HepG2 (cell line): ENCODE results near the gene POLE3. TPM values are rescaled to one million over a fixed set of nuclear protein-coding genes. Genes with fewer than 3 reads are reported as not detected.

Source experiments
- GATA4 ChIP-seq: sonication (generic); IDR thresholded peaks from 2 replicates; pipeline ENCODE4 v1.6.1; 2016; ENCODE audit warnings: antibody characterized with exemption, low read depth, borderline replicate concordance
- HNF4A ChIP-seq: sonication (generic); formaldehyde crosslinking; IDR thresholded peaks from 2 replicates; pipeline ENCODE4 v1.4.0; 2020; ENCODE audit warnings: missing genetic modification reagents
- HNRNPLL ChIP-seq: fragments of 200-400 bp; formaldehyde crosslinking; IDR thresholded peaks from 2 replicates; pipeline ENCODE4 v1.6.1; 2017; ENCODE audit warnings: mild to moderate bottlenecking, low read depth, low read length; ENCODE audit not compliant: poor library complexity, severe bottlenecking
- IRX3 ChIP-seq: sonication (generic); formaldehyde crosslinking; IDR thresholded peaks from 2 replicates; pipeline ENCODE4 v1.8.1; 2023; ENCODE audit warnings: mild to moderate bottlenecking, low read depth, missing genetic modification reagents, borderline replicate concordance
- KLF15 ChIP-seq: sonication (generic); formaldehyde crosslinking; IDR thresholded peaks from 2 replicates; pipeline ENCODE4 v1.8.1; 2023; ENCODE audit warnings: borderline replicate concordance, mild to moderate bottlenecking, inconsistent platforms, missing genetic modification reagents, mixed read lengths
- NR2F1 ChIP-seq, 2 experiments: fragments of 450-650 bp in 1 of 2; formaldehyde crosslinking in 1 of 2; IDR thresholded peaks; 2 replicates each; pipeline versions ENCODE4 v1.5.0 to v1.6.1; 2016 to 2020; ENCODE audit warnings: mild to moderate bottlenecking in 1 of 2, missing compliant biosample characterization in 1 of 2, missing genetic modification reagents in 1 of 2, moderate library complexity in 1 of 2
- PRPF4 ChIP-seq: fragments of 200-400 bp; formaldehyde crosslinking; IDR thresholded peaks from 2 replicates; pipeline ENCODE4 v1.6.1; 2016; ENCODE audit warnings: low read length, low read depth; ENCODE audit not compliant: poor library complexity, severe bottlenecking
- TEAD3 ChIP-seq: optimal IDR thresholded peaks from 2 replicates; pipeline ENCODE3; 2016; ENCODE audit warnings: borderline replicate concordance
- ZBTB7A ChIP-seq: sonication (generic); formaldehyde crosslinking; IDR thresholded peaks from 2 replicates; pipeline ENCODE4 v1.8.0; 2022; ENCODE audit warnings: mild to moderate bottlenecking, missing genetic modification reagents
- ZNF552 ChIP-seq: sonication (generic); formaldehyde crosslinking; IDR thresholded peaks from 2 replicates; pipeline ENCODE4 v1.9.0; 2022; ENCODE audit warnings: missing genetic modification reagents, mild to moderate bottlenecking, borderline replicate concordance
- ZNF746 ChIP-seq: sonication (generic); formaldehyde crosslinking; IDR thresholded peaks from 2 replicates; pipeline ENCODE4 v1.8.0; 2022; ENCODE audit warnings: mild to moderate bottlenecking, missing genetic modification reagents
- ZNF775 ChIP-seq: sonication (generic); formaldehyde crosslinking; IDR thresholded peaks from 2 replicates; pipeline ENCODE4 v1.4.0; 2020; ENCODE audit warnings: missing genetic modification reagents, mild to moderate bottlenecking, moderate library complexity, borderline replicate concordance
- ZSCAN5A ChIP-seq: sonication (generic); formaldehyde crosslinking; IDR thresholded peaks from 2 replicates; pipeline ENCODE4 v1.8.0; 2022; ENCODE audit warnings: mild to moderate bottlenecking, missing genetic modification reagents, borderline replicate concordance
- polyA plus RNA-seq, 8 experiments: library from polyadenylated mRNA; depleted of rRNA in 3 of 8; stranded (reverse) in 7 of 8; unstranded in 1 of 8; fragments of >200 nt; fragmentation: Illumina TruSeq in 4 of 8; extraction: Trizol in 4 of 8; gene quantifications; 2 replicates each; pipeline versions ENCODE4 v1.2.1 to v1.2.3, GENCODE V29; 2011 to 2016; ENCODE audit warnings: low read depth in 4 of 8, missing spikeins in 1 of 8, mixed read lengths in 1 of 8; ENCODE audit not compliant: insufficient read depth in 1 of 8
- total RNA-seq, 5 experiments: library from RNA; depleted of rRNA; stranded (reverse); fragments of >200 nt; fragmentation: Illumina TruSeq; extraction: Trizol; gene quantifications; 2 replicates each; pipeline ENCODE4 v1.2.3, GENCODE V29; 2016; ENCODE audit warnings: low read depth in 1 of 5
- TF ChIP-seq, protein P1 (sequence below): sonication (generic); formaldehyde crosslinking; IDR thresholded peaks from 2 replicates; pipeline ENCODE4; 2020; ENCODE audit warnings: missing genetic modification reagents, mild to moderate bottlenecking, borderline replicate concordance
- TF ChIP-seq, protein P2 (sequence below): sonication (generic); formaldehyde crosslinking; IDR thresholded peaks from 2 replicates; pipeline ENCODE4 v1.4.0; 2020; ENCODE audit warnings: missing genetic modification reagents, low read depth, mild to moderate bottlenecking, borderline replicate concordance
- TF ChIP-seq, protein P3 (sequence below): sonication (generic); formaldehyde crosslinking; IDR thresholded peaks from 2 replicates; pipeline ENCODE4 v1.4.0; 2020; ENCODE audit warnings: missing genetic modification reagents
- TF ChIP-seq, protein P4 (sequence below): IDR thresholded peaks from 2 replicates; pipeline ENCODE4 v1.6.1; 2016; ENCODE audit warnings: missing compliant biosample characterization, missing genetic modification reagents, borderline replicate concordance
- TF ChIP-seq, protein P5 (sequence below): sonication (generic); formaldehyde crosslinking; IDR thresholded peaks from 2 replicates; pipeline ENCODE4 v1.4.0; 2020; ENCODE audit warnings: missing genetic modification reagents, borderline replicate concordance

The POLE3 gene
- total and polyA plus RNA-seq, 2 of the 13 experiments (the other 11 are each of a cell fraction or from before 2014, with no cell fraction given) = 36.0 to 77.2 TPM

GRCh38 chr9:113395000-113395861 is 15.2 kb downstream of the POLE3 start (continued):
- no peak for TF ChIP-seq HNRNPLL
- TF ChIP-seq, protein P1, sequence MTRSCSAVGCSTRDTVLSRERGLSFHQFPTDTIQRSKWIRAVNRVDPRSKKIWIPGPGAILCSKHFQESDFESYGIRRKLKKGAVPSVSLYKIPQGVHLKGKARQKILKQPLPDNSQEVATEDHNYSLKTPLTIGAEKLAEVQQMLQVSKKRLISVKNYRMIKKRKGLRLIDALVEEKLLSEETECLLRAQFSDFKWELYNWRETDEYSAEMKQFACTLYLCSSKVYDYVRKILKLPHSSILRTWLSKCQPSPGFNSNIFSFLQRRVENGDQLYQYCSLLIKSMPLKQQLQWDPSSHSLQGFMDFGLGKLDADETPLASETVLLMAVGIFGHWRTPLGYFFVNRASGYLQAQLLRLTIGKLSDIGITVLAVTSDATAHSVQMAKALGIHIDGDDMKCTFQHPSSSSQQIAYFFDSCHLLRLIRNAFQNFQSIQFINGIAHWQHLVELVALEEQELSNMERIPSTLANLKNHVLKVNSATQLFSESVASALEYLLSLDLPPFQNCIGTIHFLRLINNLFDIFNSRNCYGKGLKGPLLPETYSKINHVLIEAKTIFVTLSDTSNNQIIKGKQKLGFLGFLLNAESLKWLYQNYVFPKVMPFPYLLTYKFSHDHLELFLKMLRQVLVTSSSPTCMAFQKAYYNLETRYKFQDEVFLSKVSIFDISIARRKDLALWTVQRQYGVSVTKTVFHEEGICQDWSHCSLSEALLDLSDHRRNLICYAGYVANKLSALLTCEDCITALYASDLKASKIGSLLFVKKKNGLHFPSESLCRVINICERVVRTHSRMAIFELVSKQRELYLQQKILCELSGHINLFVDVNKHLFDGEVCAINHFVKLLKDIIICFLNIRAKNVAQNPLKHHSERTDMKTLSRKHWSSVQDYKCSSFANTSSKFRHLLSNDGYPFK = no peak
- TF ChIP-seq PRPF4 = no peak
- TF ChIP-seq NR2F1 (CRISPR knock-in tag; IDR thresholded peaks at IDR 0.05) = peak; percentile 39 to 59; a peak in 3 of 4 replicates
- no peak for TF ChIP-seq ZNF775
- TF ChIP-seq, protein P2, sequence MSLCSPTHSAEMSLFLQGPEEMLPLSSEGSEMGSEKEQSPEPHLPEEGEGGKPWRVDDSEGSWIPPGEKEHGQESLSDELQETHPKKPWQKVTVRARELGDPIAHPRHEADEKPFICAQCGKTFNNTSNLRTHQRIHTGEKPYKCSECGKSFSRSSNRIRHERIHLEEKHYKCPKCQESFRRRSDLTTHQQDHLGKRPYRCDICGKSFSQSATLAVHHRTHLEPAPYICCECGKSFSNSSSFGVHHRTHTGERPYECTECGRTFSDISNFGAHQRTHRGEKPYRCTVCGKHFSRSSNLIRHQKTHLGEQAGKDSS (CRISPR knock-in tag) = peak; percentile 100
- TF ChIP-seq HNF4A = peak; percentile 98
- no peak for TF ChIP-seq KLF15 (CRISPR knock-in tag)
- peak; percentile 40; the same call in 1 of the 2 replicates for TF ChIP-seq GATA4
- TF ChIP-seq ZNF746 (CRISPR knock-in tag) = peak; percentile 40; the same call in 1 of the 2 replicates
- TF ChIP-seq, protein P3, sequence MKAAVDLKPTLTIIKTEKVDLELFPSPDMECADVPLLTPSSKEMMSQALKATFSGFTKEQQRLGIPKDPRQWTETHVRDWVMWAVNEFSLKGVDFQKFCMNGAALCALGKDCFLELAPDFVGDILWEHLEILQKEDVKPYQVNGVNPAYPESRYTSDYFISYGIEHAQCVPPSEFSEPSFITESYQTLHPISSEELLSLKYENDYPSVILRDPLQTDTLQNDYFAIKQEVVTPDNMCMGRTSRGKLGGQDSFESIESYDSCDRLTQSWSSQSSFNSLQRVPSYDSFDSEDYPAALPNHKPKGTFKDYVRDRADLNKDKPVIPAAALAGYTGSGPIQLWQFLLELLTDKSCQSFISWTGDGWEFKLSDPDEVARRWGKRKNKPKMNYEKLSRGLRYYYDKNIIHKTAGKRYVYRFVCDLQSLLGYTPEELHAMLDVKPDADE = no peak
- peak; percentile 88 for TF ChIP-seq TEAD3 (CRISPR knock-in tag)
- TF ChIP-seq ZNF552 (CRISPR knock-in tag) = no peak
- TF ChIP-seq, protein P4, sequence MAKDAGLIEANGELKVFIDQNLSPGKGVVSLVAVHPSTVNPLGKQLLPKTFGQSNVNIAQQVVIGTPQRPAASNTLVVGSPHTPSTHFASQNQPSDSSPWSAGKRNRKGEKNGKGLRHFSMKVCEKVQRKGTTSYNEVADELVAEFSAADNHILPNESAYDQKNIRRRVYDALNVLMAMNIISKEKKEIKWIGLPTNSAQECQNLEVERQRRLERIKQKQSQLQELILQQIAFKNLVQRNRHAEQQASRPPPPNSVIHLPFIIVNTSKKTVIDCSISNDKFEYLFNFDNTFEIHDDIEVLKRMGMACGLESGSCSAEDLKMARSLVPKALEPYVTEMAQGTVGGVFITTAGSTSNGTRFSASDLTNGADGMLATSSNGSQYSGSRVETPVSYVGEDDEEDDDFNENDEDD = no peak
- TF ChIP-seq IRX3 (CRISPR knock-in tag) = no peak
- no peak for TF ChIP-seq ZBTB7A (CRISPR knock-in tag)
- TF ChIP-seq, protein P5, sequence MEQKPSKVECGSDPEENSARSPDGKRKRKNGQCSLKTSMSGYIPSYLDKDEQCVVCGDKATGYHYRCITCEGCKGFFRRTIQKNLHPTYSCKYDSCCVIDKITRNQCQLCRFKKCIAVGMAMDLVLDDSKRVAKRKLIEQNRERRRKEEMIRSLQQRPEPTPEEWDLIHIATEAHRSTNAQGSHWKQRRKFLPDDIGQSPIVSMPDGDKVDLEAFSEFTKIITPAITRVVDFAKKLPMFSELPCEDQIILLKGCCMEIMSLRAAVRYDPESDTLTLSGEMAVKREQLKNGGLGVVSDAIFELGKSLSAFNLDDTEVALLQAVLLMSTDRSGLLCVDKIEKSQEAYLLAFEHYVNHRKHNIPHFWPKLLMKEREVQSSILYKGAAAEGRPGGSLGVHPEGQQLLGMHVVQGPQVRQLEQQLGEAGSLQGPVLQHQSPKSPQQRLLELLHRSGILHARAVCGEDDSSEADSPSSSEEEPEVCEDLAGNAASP (CRISPR knock-in tag) = peak; percentile 84; the same call in 1 of the 2 replicates
- no peak for TF ChIP-seq ZSCAN5A (CRISPR knock-in tag)
